NCI-H1694 treated with DMSO at 0.1 percent for 48 hours (cell line): ENCODE results near the gene EPDR1.

ENCODE experiments used
- DNase-seq: peaks from one replicate; lab custom pipeline; 2025; lab: John Stamatoyannopoulos, UW

Gene EPDR1

DNA sequence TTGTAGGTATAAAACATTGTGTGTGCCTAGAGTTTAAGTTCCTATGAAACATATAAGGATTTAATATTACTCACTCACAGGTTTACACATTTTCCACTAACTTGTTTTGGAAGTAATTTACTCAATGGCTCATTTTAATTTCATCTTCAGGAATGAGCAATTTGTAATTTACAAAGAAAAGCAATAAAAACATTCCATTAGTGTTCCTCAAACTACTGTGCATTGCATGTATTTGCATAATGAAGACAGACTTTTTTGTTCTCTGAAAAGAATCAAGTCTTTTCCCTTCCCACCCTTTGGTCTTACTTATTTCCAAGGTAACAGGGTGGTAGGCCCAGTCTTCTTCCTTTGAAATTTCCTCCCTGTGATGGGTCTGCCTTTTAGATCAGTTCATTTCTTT, 61.2 kb downstream of the EPDR1 start:
- DNase-seq, result no peak

DNA sequence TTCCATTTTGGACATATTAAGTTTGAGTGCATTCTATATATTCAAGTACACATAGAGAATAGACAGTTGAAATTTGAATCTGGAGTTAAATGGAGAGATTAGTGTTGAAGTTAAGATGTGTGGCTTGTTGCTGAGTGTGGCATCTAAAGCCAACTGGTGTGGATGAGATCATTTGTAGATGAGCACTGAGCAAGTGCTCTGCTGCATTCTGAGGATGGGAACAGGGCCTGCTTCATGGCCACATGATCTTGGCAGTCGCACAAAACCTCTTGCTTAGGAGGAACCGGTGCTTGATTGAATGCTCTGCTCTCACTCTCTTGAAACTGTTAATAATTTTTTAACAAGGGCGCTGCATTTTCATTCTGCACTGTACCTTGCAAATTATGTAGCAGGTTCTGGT, 62.0 kb downstream of the EPDR1 start:
- no peak for DNase-seq

DNA sequence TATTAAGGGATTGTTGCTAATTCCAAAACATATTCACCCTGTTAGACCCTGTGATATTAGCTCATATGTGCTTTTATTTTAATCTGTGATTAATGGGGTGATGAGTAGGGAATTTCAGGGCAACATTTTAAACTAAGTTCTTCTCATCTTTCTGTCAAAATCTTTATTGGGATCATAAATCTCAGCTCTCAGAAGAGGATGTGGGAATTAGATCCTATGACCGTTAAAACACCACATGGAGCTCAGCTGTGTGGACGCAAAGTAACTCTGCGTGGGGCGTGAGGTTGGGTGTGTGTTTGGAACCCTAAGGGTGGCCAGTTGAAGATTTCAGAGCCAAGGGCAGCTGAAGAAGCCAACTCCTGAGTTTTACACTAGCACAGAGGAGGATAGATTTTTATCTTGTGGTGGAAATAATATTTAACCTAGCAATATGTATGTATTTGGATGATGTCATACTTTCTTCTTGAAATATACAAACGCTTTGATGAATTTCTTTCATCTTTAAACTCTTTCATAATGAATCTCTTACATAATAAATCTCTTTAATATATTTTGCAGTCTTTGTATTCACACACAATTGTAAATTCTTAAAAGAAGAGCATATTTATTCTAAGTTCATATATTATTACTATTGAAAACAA, 64.4 kb downstream of the EPDR1 start:
- DNase-seq, result no peak

GRCh38 chr7:37986908-37987330, 66.5 kb downstream of the EPDR1 start:
- no peak for DNase-seq

DNA sequence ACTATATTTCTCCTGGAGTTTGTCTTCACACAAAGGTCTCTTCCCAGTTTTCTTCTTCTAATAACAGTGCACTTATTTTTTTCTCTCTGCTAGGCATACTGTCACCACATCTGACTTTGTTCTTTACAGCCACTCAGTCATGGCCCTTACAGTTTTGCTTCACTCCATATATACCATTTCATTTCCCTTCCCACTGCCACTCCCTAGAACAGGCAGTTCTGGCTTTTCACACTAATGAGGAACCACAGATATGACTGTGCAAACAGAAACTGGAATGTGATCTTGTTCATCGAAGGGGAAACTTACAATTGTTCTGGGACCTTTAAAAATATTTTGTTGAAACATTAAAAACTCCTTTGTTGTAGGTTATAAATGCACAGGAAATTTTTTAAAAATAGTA, 67.3 kb downstream of the EPDR1 start:
- no peak for DNase-seq

GRCh38 chr7:37988721-37989650, 68.5 kb downstream of the EPDR1 start:
- DNase-seq, result no peak

DNA sequence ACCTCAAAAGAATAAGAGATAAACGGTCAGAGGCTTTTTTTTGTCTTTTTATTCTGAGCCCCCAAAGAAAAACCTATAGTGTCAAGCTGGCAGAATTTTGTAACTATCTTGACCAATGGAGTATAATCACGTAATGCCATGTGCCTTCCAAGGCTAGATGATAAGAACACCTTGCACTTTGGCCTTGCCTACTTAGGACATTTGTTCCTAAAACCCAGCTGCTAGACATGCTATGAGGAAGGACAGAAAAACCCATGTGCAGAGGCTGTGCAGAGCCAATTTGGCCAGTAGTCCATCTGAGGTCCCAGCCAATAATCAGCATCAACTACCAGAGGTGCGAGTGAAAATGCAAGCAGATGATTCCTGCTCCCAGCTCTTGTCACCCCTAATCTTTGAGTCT, 69.9 kb downstream of the EPDR1 start:
- DNase-seq, result no peak

DNA sequence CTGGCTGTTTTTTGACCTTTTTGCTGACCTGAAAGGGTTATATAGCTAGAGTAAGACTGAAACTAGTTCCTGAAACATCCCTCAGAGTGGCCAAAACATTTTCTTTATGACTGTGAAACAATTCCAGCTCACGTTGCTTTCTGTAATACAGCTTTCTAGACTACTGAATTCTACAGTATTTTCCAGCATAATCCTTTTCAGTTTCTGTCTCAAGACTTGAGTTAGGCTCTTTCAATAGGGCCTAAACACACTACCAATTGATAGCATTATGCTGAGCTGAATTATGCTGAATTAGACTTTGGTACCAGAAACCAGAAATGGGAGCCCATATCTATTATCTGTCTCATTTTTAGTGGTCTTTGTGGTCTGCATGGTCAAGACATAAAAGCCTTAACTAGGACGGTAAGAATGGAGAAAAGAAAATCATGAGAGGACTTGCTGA, 72.6 kb downstream of the EPDR1 start:
- DNase-seq, result no peak

DNA sequence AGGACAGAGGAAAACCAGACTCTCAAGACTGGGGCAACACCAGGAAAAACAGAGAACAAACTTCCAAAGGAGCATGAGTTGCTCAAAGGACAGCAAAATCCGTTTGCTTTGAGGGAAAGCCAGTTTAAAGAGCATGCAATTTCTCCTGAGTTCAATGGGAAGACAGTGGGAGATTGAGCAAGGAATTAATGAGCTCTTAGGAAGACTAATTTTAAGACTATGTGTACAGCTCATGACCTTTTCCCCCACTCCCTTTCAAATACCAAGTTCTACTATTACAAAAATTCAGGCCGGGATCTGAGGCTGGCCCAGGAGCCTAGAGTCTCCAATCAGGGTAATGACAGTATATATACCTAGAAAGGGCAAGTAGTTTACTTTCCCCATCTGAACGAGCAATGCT, 79.2 kb downstream of the EPDR1 start:
- no peak for DNase-seq

DNA sequence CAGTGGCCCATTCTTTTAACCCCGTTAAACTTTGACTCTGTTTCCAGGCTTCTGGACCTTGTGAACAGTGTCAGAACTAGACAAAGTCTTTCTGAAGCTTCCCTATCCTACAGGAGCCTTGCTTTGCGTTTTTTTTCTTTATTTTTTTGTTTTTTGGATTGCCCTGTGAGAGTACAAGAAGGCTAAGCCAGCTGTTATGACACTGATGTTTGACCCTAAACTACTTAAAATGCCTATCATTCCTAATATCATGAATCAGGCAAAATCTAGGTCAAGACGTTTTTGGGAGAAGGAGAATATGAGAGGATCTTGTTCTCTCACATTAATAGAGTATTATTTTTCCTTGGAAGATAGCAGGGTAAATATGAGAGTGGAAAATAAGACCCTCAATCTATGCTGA, 79.8 kb downstream of the EPDR1 start:
- no peak for DNase-seq
